Upper lobe of left lung (tissue), 6 donors: Measurements from ENCODE around the gene NHLRC2. TPM values are rescaled to one million over a fixed set of nuclear protein-coding genes. Genes with fewer than 3 reads are reported as not detected.

ENCODE experiments used
- ATAC-seq, 2 donors: fragments of 200-7000 bp; cut with Tn5 transposase; one replicate each; pipeline ENCODE4 v1.9.1; 2022; ENCODE audit warnings: mild to moderate bottlenecking in 2 of 2, moderate library complexity in 2 of 2; ENCODE audit not compliant: low FRiP score in 2 of 2
- DNase-seq, 2 donors: peaks; one replicate each; pipeline ENCODE4 v3.0.0-alpha.2; 2019 to 2020
- H3K27ac ChIP-seq, 4 donors: fragments of 200-600 bp; sonication (generic); one replicate each; pipeline ENCODE4 v1.5.1; 2016 to 2019
- H3K27me3 ChIP-seq, 4 donors: fragments of 200-600 bp; sonication (generic); one replicate each; pipeline ENCODE4 v1.5.1; 2017 to 2019
- H3K36me3 ChIP-seq, 4 donors: fragments of 200-600 bp; sonication (generic); one replicate each; pipeline ENCODE4 v1.5.1; 2016 to 2019
- H3K4me1 ChIP-seq, 4 donors: fragments of 200-600 bp; sonication (generic); one replicate each; pipeline ENCODE4 v1.5.1; 2018 to 2019
- H3K4me3 ChIP-seq, 4 donors: fragments of 200-600 bp; sonication (generic); one replicate each; pipeline ENCODE4 v1.5.1; 2017 to 2019; ENCODE audit warnings: mild to moderate bottlenecking in 2 of 4, moderate library complexity in 1 of 4
- H3K9me3 ChIP-seq, 4 donors: fragments of 200-600 bp; sonication (generic); one replicate each; pipeline ENCODE4 v1.5.1; 2018 to 2019
- EP300 ChIP-seq, 4 donors: sonication (generic); formaldehyde crosslinking; IDR thresholded peaks; one replicate each; pipeline ENCODE4 v1.5.1; 2017; ENCODE audit warnings: antibody characterized with exemption in 4 of 4, control low read depth in 2 of 4
- POLR2A ChIP-seq, 4 donors: fragments of 450-650 bp; IDR thresholded peaks; one replicate each; pipeline ENCODE4 v1.5.1; 2016 to 2017; ENCODE audit warnings: antibody characterized with exemption in 4 of 4, mild to moderate bottlenecking in 2 of 4
- POLR2AphosphoS5 ChIP-seq, 2 donors: sonication (generic); formaldehyde crosslinking; IDR thresholded peaks; one replicate each; pipeline ENCODE4 v1.5.1; 2017; ENCODE audit warnings: antibody characterized with exemption in 2 of 2
- WGBS, 2 donors: methylation state at CpG; one replicate each; pipeline ENCODE4 v1.1.5; 2017 to 2018; 5-methylcytosine and 5-hydroxymethylcytosine counted together
- total RNA-seq, 6 donors: library from RNA; depleted of rRNA in 4 of 6; stranded (reverse); fragments of >200 nt in 4 of 6; gene quantifications; one replicate each; pipeline versions ENCODE4 v1.1.0 to v1.2.1, GENCODE V29; 2016 to 2021
- TF ChIP-seq, protein P1 (sequence below), 6 experiments: fragments of 450-650 bp in 4 of 6; fragments of 200-600 bp in 2 of 6; sonication (generic) in 2 of 6; IDR thresholded peaks; one replicate each; pipeline ENCODE4 v1.5.1; 2016 to 2019; ENCODE audit warnings: antibody characterized with exemption in 6 of 6
- donor health status: DM: no; HTN: no; CAD: no; lungs with moderate emphysema.
- donor health status: DM: no; HTN: yes; CAD: no; lungs with severe emphysema.

Gene NHLRC2
- total RNA-seq, 6 donors from 2014 or later: 24.2 to 55.5 (median 39.7) TPM

GRCh38 chr10:113933894-113934532 is 79.6 kb downstream of the NHLRC2 start:
- H3K27me3 ChIP-seq: no peaks in the 10 kb centered on the region
- no peaks in the 10 kb centered on the region for H3K36me3 ChIP-seq
- DNase-seq: no peak
- H3K27ac ChIP-seq: peak overlapping the region in 3 of 4 donors; percentile 18 to 61 (median 28)
- WGBS, 2 donors: 49 to 56% methylated on average over 8 of the region's 8 CpGs
- no peak for TF ChIP-seq POLR2A (IDR thresholded peaks at IDR 0.05)
- TF ChIP-seq EP300 (IDR thresholded peaks at IDR 0.05): peak in 2 of 4 donors; percentile 50 to 66
- no peak for TF ChIP-seq POLR2AphosphoS5 (IDR thresholded peaks at IDR 0.05)
- TF ChIP-seq, protein P1, sequence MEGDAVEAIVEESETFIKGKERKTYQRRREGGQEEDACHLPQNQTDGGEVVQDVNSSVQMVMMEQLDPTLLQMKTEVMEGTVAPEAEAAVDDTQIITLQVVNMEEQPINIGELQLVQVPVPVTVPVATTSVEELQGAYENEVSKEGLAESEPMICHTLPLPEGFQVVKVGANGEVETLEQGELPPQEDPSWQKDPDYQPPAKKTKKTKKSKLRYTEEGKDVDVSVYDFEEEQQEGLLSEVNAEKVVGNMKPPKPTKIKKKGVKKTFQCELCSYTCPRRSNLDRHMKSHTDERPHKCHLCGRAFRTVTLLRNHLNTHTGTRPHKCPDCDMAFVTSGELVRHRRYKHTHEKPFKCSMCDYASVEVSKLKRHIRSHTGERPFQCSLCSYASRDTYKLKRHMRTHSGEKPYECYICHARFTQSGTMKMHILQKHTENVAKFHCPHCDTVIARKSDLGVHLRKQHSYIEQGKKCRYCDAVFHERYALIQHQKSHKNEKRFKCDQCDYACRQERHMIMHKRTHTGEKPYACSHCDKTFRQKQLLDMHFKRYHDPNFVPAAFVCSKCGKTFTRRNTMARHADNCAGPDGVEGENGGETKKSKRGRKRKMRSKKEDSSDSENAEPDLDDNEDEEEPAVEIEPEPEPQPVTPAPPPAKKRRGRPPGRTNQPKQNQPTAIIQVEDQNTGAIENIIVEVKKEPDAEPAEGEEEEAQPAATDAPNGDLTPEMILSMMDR (IDR thresholded peaks at IDR 0.05): no peak
- H3K4me1 ChIP-seq: peaks cover 3 to 18% (median 4%) of the 10 kb centered on the region in 4 donors
- no peak overlapping the region for H3K4me3 ChIP-seq
- H3K9me3 ChIP-seq: no peaks in the 10 kb centered on the region
- ATAC-seq: peak in 1 of 2 donors; percentile 59

DNA sequence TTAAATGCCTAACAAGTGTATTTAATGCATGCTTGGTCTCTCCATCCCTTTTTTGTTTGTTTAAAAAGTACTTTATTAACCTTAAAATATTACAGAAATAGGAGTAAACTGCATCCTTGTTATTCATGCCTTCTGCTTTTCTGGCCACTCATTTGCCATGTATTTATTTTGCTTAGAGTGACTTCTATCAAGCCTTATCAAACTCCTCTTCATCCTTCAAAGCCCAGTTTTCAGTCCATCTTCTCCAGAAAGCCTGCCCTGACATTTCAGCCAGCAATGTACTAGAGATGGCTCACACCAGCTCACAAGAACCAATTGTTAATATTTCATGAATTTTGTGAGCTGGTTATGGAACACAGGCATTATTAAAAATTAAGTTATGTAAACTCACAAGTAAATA is 82.8 kb downstream of the NHLRC2 start:
- no peak overlapping the region for H3K27ac ChIP-seq

GRCh38 chr10:113937756-113938155 is 83.3 kb downstream of the NHLRC2 start:
- Histone ChIP-seq H3K36me3 (no peaks in the 10 kb centered on the region), H3K4me3 (no peak overlapping the region), H3K27ac (no peak overlapping the region), H3K4me1 (no peaks in the 10 kb centered on the region), H3K9me3 (no peaks in the 10 kb centered on the region), H3K27me3 (no peaks in the 10 kb centered on the region)
- ATAC-seq: no peak
- WGBS, 2 donors: 69 to 70% methylated on average over 7 of the region's 7 CpGs
- TF ChIP-seq POLR2A (IDR thresholded peaks at IDR 0.05): no peak
- no peak for TF ChIP-seq POLR2AphosphoS5 (IDR thresholded peaks at IDR 0.05)
- no peak for TF ChIP-seq EP300 (IDR thresholded peaks at IDR 0.05)
- TF ChIP-seq, protein P1 (IDR thresholded peaks at IDR 0.05): no peak
- DNase-seq: no peak

More for the DNA sequence above, 82.8 kb downstream of the NHLRC2 start:
- DNase-seq (no peak), ATAC-seq (no peak)
- H3K36me3 ChIP-seq: no peaks in the 10 kb centered on the region
- no peaks in the 10 kb centered on the region for H3K4me1 ChIP-seq
- no peak overlapping the region for H3K4me3 ChIP-seq
- TF ChIP-seq POLR2A (IDR thresholded peaks at IDR 0.05) (no peak), POLR2AphosphoS5 (IDR thresholded peaks at IDR 0.05) (no peak), EP300 (IDR thresholded peaks at IDR 0.05) (no peak)
- TF ChIP-seq, protein P1 (IDR thresholded peaks at IDR 0.05): no peak
- no peaks in the 10 kb centered on the region for H3K27me3 ChIP-seq
- no peaks in the 10 kb centered on the region for H3K9me3 ChIP-seq

- no peaks in the 10 kb centered on the region for H3K36me3 ChIP-seq
- peaks cover 0 to 3% (median 0%) of the 10 kb centered on the region in 4 donors for H3K4me1 ChIP-seq
- TF ChIP-seq EP300 (IDR thresholded peaks at IDR 0.05) (no peak), POLR2A (IDR thresholded peaks at IDR 0.05) (no peak), POLR2AphosphoS5 (IDR thresholded peaks at IDR 0.05) (no peak)
- TF ChIP-seq, protein P1 (IDR thresholded peaks at IDR 0.05): no peak
- WGBS, 2 donors: 79 to 85% methylated on average over 7 of the region's 7 CpGs
- H3K27me3 ChIP-seq: no peaks in the 10 kb centered on the region
- H3K27ac ChIP-seq: no peak overlapping the region
- H3K4me3 ChIP-seq: no peak overlapping the region
- DNase-seq: no peak
- H3K9me3 ChIP-seq: no peaks in the 10 kb centered on the region
- no peak for ATAC-seq
Observed at GRCh38 chr10:113939212-113939860, 84.9 kb downstream of the NHLRC2 start.
